HG03175 (cell line): ENCODE measurements around the gene RAPGEF6.
"Not testable (repeated sequence)": the region's sequence is repeated elsewhere in the genome, so short reads cannot be mapped to it uniquely, and the experiment has no call there.

Source experiments
- ATAC-seq: cut with Tn5 transposase; IDR thresholded peaks from one replicate; pipeline ENCODE4 v1.9.1; 2021; ENCODE audit warnings: mild to moderate bottlenecking, moderate library complexity; ENCODE audit not compliant: unreplicated experiment

Gene RAPGEF6

DNA sequence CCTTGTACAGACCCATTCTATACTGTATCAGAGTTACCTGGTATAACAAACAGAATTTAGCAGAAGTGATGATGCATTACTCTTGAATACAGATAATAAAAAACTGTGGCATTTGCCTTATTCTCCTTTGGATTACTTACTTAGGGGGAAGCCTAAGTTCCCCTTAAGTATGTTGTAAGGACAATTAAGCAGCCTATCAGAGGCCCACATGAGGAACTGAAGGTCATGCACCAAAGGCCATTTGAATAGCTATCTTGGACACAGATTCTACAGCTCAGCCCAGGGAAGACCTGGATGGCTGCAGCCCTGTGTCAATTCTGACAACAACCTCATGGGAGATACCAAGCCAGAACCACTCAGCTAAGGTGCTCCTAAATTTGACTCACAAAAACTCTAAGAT lies 125.2 kb downstream of the RAPGEF6 start:
- no peak for ATAC-seq

DNA sequence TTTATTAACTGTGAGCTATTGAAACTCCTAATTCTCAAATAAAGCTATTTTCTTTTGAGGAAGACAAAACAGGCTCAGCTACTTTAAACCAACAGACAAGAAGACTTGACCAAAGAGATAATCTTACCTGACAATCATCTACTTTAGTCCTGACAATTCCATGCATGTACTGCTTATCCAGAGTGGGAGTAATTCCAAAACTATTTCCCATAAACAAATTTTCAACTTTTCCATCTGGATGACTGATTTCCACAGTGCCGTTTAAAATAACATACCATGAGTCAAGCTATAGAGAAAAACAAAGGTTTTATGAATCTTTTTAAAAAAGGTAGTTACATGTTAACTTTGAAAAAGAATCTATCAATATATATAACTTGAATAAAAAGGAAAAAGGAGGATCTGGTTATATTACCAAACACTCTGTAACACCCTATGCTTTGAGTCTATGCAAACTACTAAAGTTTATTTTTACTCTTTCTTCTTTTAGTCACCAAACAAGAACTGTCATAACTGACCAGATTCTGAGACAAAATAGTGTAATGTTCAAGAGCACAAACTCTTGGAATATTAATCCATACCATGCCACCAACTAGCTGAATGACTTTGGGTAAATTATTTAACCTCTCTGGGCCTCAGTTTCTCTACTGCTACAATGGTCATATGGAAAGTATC lies 129.7 kb downstream of the RAPGEF6 start:
- ATAC-seq, result no peak

DNA sequence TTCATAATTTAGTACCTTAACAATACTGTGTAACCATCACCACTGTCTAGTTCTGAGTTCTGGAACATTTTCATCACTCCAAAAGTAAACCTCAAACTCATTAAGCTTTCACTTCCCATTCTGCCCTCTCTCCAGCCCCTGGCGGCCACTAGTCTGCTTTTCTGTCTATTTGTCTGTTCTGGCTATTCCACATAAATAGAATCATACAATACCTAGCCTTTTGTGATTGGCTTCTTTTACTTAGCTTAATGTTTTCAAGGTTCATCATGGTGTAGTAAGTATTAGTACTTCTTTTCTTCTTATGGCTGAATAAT lies 138.7 kb downstream of the RAPGEF6 start:
- ATAC-seq, result peak; percentile 92

DNA sequence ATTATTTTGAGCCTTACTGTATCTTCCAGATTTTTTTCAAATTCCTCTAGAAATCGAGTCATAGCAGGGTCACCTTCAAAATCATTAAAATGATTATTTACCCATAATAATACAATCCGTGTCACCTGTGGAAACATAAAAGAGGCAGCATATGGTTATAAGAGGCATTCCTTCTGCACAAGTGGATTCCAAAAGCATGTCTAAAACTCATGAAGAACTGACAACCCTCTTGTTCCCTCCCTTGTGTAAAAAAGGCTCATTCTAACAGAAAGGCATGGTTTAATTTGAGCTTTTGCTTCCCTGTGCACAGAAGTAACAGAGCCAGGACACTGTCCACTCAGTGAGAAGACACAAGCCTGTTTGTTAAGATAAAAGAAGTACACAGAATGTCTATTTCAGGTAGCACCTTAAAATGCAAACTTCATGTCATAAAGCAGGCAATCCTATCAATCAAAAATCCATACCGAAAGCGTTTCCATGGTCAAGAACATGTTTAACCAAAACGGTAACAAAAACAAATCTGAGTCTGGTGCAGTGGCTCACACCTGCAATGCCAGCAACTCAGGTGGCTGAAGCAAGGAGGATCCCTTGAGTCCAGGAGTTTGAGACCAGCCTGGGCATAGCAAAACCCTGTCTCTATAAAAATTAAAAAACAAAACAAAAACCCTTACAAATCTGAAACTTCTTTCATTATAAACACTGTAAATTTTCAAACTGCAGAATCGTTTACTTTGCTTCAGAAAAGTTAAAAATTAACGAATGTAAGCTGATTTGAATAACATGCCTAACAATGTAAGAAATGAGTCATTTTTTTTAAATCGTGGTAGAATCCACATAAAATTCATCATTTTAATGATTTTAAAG lies 139.3 kb downstream of the RAPGEF6 start:
- peak; percentile 58 for ATAC-seq

DNA sequence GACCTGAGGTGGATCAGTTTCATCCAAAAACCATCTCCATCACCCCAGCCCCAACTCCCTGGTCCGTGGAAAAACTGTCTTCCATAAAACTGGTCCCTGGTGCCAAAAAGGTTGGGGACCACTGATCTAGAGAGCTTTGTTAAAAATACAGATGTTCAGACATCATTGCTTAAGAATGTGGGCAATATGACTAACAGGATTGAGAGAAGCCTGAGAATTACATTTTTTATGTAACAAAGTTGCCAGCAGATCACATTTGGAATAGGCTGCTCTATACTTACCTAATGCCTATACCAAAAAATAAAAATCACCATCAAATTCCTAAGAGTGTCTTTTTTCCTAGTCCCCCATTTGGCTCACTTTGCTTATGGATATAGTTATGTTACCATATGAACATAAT lies 143.3 kb downstream of the RAPGEF6 start:
- ATAC-seq, result no peak

DNA sequence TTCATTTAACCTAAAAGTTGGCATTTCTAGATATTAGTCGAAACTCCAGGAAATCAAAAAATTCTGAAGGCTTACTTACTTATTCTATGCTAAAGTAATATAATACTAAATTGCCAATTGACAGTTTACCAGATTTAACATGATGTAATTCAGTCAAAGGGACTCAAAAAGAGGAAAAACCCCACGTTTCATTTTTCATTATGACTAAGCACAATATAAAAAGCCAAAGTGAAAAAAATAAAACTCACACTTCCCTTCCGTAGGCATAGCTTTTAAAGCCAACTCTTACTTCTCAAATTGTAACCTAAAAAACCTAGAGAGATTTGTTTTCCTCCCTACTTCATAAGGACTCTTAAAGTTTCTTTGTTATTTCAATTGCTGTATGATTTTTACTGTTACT lies 146.6 kb downstream of the RAPGEF6 start:
- peak; percentile 92 for ATAC-seq

DNA sequence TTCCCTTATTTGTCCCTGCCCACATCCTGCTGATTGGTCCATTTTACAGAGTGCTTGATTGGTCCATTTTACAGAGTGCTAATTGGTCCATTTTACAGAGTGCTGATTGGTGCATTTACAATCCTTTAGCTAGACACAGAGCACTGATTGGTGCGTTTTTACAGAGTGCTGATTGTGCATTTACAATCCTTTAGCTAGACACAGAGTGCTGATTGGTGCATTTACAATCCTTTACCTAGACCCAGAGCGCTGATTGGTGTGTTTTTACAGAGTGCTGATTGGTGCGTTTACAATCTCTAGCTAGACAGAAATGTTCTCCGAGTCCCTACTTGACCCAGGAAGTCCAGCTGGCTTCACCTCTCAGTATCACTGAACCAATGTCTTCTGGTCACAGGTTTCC lies 147.7 kb downstream of the RAPGEF6 start:
- not testable (repeated sequence) for ATAC-seq

DNA sequence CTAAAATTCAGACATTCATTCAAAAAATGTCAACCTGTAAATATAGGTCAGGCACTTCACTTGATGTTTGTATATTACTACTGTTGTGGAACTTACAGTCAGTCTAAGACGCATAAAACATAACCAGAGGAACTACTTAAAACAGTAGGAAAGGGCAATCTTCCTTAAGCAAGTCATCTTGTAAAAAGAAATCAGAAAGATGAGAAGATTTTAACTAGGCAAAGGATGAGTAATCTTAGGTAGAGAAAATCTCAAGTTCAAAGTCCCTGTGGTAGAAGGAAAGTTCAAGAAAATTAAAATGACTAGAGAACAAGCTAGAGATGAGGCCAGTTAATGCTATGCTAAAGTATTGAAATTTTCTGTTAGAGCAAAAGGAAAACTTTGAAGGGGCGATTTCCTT lies 152.4 kb downstream of the RAPGEF6 start:
- no peak for ATAC-seq

DNA sequence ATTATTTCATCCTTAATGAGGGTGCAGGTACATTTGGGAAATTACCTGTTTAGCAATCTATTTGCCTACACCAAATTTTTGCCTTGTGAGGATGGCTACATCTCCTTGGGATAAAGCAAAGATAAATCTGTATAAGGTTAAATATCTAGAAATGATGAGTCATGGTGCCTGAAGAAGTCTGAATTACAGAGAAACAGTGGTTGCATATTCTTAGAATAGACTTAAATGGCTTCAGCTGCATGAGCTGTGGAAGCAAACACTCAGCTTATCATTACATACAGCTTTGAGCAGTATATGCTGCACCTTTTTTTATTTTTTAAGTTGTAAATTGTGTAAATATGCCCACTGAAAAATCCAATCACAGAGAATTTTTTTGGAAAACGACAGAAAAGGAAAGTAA lies 153.5 kb downstream of the RAPGEF6 start:
- ATAC-seq, result no peak

DNA sequence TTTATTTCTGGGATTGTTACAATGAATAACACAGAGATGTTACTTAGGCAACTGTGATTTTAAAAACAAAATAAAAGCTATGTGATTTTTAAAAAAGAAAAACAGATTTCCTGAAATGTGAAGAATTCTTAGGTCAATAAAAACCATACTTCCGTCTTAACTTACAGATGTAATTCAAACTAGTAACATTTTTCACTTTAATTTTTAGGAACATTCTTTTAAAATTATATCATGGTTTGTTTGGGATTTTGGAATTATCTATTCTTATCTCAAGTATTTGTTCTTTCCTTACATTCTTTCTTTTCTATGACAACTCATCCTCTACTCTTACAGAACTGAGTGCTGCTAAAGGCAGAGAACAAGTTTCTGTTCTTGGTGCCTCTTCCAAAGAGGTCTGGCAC lies 159.5 kb downstream of the RAPGEF6 start:
- ATAC-seq, result no peak

DNA sequence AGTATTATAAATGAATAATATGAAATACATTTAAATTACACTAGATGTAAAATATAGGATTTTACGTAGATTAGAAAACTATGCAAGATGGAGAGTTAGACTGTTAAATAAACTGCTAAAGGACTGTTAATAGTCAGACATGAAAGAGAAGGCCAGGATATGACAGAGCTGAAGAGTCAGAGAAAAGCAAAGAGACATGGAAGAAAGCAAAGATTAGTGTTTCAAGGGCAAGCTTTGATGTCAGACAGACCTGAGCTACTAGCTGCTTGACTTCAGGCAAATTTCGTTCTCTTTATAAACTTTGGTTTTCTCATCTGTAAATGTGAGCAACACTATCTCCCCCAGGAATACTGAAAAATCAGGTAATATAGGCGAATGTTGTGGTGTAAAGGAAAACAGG lies 161.3 kb downstream of the RAPGEF6 start:
- no peak for ATAC-seq

DNA sequence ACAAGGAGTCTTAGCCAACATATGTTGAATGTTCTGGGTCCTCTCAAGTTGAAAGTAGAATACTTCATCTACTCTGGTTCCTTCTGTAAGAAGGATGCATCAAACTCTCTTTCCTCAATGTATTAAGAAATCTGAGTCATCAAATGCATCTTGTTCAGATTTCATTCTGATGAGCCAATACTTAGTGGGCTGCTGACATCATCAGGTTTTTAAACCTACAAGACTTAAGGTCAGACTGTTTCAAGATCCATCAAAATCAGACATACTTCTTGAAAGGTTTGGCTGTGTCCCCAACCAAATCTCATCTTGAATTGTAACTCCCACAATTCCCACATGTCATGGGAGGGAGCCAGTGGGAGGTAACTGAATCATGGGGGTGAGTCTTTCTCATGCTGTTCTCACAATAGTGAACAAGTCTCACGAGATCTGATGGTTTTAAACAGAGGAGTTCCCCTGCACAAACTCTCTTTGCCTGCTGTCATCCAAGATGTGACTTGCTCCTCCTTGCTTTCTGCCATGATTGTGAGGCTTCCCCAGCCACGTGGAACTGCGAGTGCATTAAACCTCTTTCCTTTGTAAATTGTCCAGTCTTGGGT lies 168.8 kb downstream of the RAPGEF6 start:
- ATAC-seq, result no peak

DNA sequence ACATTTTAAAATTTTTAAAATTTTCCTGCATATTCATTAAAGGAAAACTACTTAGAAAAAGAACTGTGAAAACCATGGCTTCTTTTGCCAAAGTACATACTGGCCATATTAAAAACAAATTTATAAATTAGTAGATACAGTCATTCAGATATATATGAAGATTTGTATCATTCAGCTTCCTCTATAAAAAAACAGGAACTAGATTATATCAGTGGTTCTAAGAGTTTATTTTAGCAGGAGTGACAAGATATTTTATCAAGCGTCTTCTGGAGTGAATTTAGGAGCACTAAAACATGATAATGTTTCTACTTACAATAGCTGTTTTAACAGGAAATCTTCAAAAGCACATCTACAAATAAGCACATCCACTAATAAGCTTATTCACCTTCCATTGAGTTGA lies 171.4 kb downstream of the RAPGEF6 start:
- ATAC-seq, result no peak

DNA sequence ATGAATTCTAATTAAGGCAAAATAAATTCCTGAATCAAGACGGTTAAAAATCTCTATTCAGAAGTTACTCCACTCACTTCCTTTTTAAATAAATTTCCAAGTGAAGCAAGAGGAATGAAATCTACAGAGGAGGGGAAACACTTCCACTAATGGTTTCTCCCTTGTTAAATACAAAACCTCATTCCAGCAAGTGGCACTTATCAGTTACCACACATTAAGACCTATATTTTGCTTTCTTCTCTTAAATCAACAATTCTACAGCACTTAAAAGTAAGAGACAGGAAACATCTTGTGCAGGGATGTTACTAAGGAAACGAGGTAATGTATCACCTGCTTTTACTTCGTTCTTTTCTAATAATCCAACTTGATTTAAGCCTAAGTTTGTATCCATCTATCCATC lies 172.6 kb downstream of the RAPGEF6 start:
- ATAC-seq, result no peak

DNA sequence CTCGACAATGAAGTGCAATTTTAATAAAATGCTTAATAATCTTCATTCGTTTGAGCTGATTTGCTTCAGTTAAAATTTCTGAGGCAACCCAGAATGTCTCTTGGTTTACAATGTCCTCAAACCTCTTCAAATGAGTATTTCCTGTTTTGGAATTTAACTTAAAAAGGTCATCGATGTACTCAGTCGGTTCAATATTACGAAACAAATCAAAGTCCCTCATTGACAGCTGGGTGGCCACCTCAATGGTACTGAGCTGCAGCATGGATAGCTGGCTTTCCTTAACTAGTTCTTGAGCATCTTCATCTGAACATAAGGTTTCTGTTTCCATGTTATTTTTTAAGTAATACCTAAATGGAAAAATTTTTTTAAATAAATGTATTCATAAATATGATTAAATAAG lies 173.3 kb downstream of the RAPGEF6 start:
- no peak for ATAC-seq

DNA sequence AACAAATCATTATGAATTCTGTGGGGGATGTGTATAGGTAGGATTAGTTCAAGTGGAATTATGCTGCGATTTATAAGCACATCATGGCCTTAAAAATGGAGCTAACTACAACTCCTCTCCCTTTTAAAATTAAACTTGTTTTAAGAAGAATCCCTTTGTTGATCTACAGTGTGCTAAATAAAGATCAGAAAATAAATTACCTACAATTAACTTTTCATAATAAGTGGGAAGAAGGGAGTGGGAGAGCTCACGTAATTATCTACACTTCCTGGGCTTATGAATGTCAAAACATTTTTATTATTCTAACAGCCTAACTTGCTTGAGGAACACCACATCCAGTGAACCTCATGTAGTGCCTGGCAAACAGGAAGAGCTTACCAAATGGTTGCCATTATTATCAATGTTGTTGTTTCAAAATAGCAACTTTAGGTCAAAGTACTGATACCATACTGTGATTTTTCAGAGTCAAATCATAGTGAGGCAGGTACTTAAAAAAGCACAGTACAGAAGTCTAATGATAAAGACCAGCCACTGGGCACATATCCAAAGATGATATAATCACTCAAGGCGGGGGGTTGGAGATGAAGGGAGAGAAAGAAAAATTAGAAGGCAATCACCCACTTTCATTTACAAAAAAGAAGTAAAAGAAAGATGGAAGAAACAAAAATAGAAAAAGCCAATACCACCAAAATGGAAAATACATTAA lies 174.0 kb downstream of the RAPGEF6 start:
- no peak for ATAC-seq

DNA sequence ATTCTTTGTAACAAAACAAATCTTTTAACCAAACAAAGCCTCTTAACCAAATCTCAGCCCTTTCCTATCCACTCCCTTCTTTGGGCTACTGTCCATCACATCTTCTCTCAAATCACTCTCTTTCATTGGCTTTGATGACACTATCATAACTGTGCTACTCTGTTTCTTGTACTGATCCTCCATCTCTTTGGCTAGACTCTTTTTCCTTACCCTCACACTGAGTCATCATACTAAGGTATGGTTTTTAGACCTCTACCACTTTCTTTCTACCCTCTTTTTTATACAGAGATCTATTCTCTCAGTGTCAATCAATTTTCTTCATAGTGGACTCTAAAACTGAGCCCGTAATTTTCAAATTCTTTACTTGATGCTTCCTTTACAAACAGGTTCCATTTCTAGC lies 174.9 kb downstream of the RAPGEF6 start:
- no peak for ATAC-seq

DNA sequence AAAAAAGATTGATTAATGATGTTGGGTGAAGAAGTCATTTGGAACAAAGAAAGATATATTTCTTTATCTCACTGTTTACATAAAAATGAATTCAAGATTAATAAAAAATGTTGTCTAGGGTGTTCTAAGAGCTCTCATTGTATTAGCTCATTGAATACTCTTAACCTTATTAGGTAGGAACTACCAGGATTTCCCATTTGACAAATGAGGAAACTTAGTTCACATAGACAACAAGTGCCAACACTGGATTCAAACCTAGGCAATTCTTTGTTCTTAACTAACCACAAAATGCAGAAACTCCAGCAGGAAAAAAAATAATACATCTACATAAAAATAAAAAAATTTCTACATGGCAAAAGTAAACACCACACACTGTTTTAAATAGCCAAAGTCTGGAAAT lies 175.8 kb downstream of the RAPGEF6 start:
- no peak for ATAC-seq

DNA sequence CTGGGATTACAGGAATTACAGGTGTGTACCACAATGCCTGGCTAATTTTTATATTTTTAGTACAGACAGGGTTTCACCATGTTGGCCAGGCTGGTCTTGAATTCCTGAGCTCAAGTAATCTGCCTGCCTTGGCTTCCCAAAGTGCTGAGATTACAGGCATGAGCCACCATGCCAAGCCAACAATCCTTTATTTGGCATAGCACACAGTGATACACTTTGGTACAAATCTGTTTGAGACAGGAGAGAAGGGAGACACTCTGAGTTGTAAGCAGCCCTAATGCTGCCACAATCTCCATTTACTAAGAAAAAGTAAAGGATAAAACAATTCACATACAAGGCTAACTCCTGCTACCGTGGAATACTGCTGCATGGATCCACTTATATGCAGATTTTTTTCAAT lies 177.8 kb downstream of the RAPGEF6 start:
- ATAC-seq, result no peak

DNA sequence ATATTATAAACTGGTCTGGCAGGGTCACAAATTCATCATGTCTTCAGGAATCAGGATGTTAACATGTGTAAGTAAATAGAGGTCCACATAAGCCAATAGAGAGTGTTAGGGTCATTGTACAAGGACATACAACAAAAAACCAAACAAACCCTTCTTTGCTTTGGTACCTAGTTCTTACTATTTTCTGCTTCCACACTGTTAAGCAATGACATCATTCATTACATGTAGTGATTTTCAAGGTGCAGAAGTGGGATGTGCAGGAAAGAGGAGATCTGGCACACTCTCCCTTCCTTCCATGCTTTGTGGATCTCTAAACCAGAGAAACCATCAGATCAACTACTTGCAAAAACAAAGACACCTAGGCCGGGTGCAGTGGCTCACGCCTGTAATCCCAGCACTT lies 184.1 kb downstream of the RAPGEF6 start:
- ATAC-seq, result no peak

DNA sequence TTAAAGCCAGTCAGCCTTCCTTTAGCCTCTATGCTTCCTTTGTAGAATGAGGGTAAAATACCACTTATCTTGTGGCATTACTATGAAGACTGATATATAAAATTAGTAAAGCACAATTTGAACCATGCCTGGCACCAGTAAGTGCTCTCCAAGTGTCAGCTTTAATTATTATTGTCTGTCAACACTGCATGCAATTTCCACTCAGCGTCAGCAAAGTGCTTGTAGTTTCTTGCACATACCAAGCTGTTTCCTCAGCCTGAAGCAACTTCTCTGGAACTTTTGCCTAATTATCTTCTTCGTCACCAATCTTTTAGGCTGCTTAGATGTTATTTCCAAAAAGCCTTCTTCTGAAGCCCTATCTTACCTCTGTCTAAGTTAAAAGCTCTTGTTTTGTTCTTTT lies 193.8 kb downstream of the RAPGEF6 start:
- no peak for ATAC-seq

DNA sequence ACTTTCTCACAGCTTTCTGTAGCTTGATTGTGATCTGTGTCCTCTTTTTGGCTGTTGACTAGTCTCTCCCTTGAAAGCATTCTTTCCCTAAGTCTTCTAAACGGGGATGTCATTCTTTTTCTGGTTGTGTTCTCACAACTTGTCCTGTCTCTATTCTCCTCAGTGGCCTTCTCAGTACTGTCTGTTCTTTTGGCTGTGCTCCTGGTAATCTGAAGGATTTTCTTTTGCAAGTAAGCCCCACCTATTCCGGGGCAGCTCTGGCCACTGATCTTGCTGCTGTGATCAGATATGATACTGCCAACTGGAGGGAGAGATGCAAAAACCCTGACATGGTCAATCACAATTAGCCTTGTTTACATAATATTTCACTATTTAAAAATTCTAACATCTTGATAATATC lies 198.9 kb downstream of the RAPGEF6 start:
- no peak for ATAC-seq
